ENCODE measurements around the gene WFS1. TPM values are rescaled to one million over a fixed set of nuclear protein-coding genes. Genes with fewer than 3 reads are reported as not detected.

Gene WFS1
- total RNA-seq, 4 donors from 2014 or later: 95.7 to 137 (median 101) TPM

DNA sequence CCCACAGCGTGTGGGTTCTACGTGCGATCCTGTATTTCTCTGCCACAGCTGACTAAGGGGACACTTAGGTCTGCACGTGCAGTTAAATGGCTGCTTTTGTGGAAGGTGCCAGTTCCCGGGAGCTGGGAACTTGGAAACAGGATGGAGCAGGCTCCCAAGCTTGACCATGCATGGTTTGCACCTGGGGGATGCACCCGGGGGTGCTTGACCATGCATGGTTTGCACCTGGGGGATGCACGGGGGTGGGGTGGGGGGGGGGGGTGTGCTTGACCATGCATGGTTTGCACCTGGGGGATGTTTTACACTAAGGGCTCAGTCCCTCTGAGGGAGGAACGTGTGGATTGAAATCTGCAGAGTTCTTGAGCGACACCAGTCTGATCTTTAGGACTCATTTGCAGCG is 5.7 kb downstream of the WFS1 start:
- TF ChIP-seq, protein P1, sequence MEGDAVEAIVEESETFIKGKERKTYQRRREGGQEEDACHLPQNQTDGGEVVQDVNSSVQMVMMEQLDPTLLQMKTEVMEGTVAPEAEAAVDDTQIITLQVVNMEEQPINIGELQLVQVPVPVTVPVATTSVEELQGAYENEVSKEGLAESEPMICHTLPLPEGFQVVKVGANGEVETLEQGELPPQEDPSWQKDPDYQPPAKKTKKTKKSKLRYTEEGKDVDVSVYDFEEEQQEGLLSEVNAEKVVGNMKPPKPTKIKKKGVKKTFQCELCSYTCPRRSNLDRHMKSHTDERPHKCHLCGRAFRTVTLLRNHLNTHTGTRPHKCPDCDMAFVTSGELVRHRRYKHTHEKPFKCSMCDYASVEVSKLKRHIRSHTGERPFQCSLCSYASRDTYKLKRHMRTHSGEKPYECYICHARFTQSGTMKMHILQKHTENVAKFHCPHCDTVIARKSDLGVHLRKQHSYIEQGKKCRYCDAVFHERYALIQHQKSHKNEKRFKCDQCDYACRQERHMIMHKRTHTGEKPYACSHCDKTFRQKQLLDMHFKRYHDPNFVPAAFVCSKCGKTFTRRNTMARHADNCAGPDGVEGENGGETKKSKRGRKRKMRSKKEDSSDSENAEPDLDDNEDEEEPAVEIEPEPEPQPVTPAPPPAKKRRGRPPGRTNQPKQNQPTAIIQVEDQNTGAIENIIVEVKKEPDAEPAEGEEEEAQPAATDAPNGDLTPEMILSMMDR (IDR thresholded peaks at IDR 0.05): no peak
- no peak for TF ChIP-seq EP300 (IDR thresholded peaks at IDR 0.05)

DNA sequence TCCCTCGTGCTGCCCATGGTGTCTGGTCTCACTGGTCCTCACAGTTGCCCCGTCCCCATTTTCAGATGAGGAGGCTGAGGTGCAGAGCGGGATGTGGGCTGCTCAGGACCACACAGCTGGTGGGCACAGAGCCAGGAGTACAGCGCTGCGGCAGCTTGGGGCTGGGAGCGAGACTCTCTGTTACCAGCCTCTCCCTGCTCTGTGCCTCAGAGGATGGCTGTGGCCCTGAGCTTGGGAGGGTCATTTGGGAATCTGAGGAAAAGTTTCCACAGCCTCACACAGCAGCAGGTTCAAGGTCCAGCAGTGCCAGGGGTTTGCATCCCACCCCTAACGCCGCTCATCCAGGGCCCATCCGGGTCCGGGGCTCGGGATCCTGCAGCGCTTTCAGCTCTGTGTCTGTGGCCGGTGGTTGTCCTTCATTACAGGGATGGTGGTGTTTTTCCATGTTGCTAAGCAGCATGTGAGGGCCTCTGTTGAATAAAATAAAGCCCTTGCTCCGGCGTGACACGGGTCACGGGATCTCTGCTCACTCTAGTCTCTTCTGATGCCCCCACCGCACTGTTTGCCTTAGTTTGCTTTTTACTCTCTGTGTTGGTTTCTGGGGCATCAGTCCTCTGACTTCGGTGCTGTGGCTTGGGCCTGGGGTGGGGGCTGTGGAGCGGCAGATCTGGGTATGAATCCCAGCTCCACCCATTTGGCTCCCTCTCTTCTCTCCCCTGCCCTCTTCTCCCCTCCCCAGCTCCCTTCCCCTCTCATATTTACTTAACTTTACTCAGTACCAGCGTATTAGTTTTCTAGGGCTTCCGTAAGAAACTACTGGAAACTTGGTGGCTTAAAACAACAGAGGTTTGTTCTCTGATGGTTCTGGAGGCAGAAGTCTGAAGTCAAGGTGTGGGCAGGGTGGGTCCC is 6.5 kb downstream of the WFS1 start:
- Histone ChIP-seq H3K9me3 (no peaks in the 10 kb centered on the region), H3K27me3 (no peaks in the 10 kb centered on the region), H3K27ac (peak overlapping the region; percentile 67 to 97 (median 94)), H3K4me3 (peak overlapping the region in 1 of 2 donors; percentile 3), H3K36me3 (peaks cover 0 to 37% of the 10 kb centered on the region in 2 donors), H3K4me1 (peaks cover 10 to 100% (median 75%) of the 10 kb centered on the region in 3 donors)
- ATAC-seq: no peak
- TF ChIP-seq, protein P1 (IDR thresholded peaks at IDR 0.05): no peak
- TF ChIP-seq EP300 (IDR thresholded peaks at IDR 0.05) (no peak), POLR2AphosphoS5 (IDR thresholded peaks at IDR 0.05) (no peak), POLR2A (IDR thresholded peaks at IDR 0.05) (no peak)
- 38 to 42% methylated on average over 2 to 5 of the region's 22 CpGs for WGBS, 2 donors (ENCODE audit: low coverage in 1 of 2)

More for the DNA sequence above, 5.7 kb downstream of the WFS1 start:
- Histone ChIP-seq H3K27me3 (no peaks in the 10 kb centered on the region), H3K4me1 (peaks cover 10 to 100% (median 76%) of the 10 kb centered on the region in 3 donors), H3K9me3 (no peaks in the 10 kb centered on the region), H3K36me3 (peaks cover 0 to 30% of the 10 kb centered on the region in 2 donors), H3K27ac (peak overlapping the region in 3 of 4 donors; percentile 92 to 97 (median 95)), H3K4me3 (no peak overlapping the region)
- no CpG with 5 or more reads among the region's 10 CpGs for WGBS, 2 donors (ENCODE audit: low coverage in 1 of 2)
- ATAC-seq: no peak

DNA sequence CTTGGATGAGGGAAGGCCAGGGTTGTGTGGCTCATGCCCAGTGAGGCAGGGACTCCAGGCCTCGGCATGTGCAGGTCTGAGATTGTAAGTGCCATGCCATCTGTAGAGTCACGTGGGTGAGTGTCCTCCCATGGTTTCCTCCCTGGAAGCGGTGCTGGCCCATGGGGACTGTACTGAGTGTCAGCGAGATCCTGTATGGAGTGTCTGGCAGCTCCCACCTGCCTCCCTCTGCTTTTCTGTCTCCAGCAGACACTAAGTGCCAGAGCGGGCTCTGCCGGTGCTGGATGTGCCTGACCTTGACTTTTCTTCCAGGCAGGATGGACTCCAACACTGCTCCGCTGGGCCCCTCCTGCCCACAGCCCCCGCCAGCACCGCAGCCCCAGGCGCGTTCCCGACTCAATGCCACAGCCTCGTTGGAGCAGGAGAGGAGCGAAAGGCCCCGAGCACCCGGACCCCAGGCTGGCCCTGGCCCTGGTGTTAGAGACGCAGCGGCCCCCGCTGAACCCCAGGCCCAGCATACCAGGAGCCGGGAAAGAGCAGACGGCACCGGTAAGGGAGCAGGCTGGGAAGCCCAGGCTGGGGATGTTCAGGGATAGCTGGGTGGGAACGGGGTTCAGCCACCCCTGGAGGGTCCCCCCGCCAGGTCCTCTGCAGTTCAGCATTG is 7.6 kb downstream of the WFS1 start:
- Histone ChIP-seq H3K9me3 (no peaks in the 10 kb centered on the region), H3K4me1 (peaks cover 14 to 100% (median 75%) of the 10 kb centered on the region in 3 donors), H3K4me3 (peak overlapping the region in 1 of 2 donors; percentile 0), H3K36me3 (peaks cover 0 to 37% of the 10 kb centered on the region in 2 donors), H3K27me3 (no peaks in the 10 kb centered on the region), H3K27ac (peak overlapping the region; percentile 67 to 97 (median 94))
- peak; percentile 14 for ATAC-seq
- 53% methylated on average over 3 of the region's 24 CpGs; no CpG with 5 or more reads in 1 of the 2 donors for WGBS, 2 donors (ENCODE audit: low coverage in 1 of 2)
- TF ChIP-seq POLR2A (IDR thresholded peaks at IDR 0.05): no peak
- TF ChIP-seq, protein P1 (IDR thresholded peaks at IDR 0.05): no peak
- TF ChIP-seq POLR2AphosphoS5 (IDR thresholded peaks at IDR 0.05): no peak
- no peak for TF ChIP-seq EP300 (IDR thresholded peaks at IDR 0.05)

DNA sequence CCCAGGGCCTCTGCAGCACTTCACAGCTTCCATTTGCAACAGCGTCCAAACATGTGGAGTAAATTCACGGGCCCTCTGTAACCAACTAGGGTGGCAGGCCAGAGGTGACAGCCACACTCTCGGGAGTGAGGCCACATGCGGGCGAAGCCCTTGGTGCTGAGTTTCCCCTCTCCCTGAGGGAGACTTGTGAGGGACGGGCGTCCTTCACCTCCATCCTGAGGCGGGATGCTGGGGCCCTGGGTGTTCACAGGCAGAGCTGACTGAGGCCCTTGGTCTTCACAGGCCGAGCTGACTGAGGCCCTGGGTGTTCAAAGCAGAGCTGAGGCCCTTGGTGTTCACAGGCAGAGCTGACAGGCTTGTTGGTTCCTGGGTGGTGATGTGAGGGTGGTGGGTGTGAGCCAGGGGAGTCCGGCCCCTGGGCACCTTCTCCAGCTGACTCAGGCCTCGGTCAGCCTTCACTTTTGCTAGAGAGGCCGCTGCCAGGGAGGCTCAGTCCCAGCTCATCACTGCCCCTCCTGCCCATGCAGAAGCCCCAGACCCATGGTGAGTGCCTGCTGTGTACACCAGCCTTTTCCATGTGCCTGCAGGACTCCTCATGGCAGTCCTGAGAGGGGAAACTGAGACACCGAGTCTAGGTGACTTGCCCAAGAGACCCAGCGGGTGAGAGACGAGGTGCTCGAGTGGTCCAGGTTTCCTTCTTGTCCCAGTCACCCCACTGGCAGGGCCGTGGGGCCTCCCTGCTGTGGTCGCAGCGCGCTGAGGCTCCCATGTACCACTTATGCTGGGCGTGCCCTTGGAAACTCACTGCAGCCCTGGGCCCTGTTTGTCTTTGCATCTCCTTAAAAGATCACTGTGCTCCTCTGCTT is 8.5 kb downstream of the WFS1 start:
- H3K27ac ChIP-seq: peak overlapping the region in 3 of 4 donors; percentile 92 to 97 (median 95)
- ATAC-seq: no peak
- peaks cover 0 to 43% of the 10 kb centered on the region in 2 donors for H3K36me3 ChIP-seq
- H3K9me3 ChIP-seq: no peaks in the 10 kb centered on the region
- TF ChIP-seq POLR2AphosphoS5 (IDR thresholded peaks at IDR 0.05) (no peak), POLR2A (IDR thresholded peaks at IDR 0.05) (no peak), EP300 (IDR thresholded peaks at IDR 0.05) (no peak)
- TF ChIP-seq, protein P1 (IDR thresholded peaks at IDR 0.05): no peak
- no peaks in the 10 kb centered on the region for H3K27me3 ChIP-seq
- H3K4me3 ChIP-seq: no peak overlapping the region
- no CpG with 5 or more reads among the region's 21 CpGs for WGBS, 2 donors (ENCODE audit: low coverage in 1 of 2)
- H3K4me1 ChIP-seq: peaks cover 8 to 100% (median 72%) of the 10 kb centered on the region in 3 donors
